Ishikawa (cell line): ENCODE results near the gene GBF1.

Experiments
- EP300 ChIP-seq: IDR thresholded peaks from 2 replicates; pipeline ENCODE4 v1.6.1; 2012; ENCODE audit warnings: borderline replicate concordance
- MAX ChIP-seq: IDR thresholded peaks from 2 replicates; pipeline ENCODE4 v1.6.1; 2012
- TAF1 ChIP-seq: IDR thresholded peaks from 2 replicates; pipeline ENCODE4 v1.6.1; 2012; ENCODE audit warnings: low read depth, mild to moderate bottlenecking

- TF ChIP-seq MAX (no peak), EP300 (no peak), TAF1 (no peak)
Measured at GRCh38 chr10:102196893-102197292, 48.4 kb upstream of the GBF1 start.
